Stimulated activated CD8-positive, alpha-beta memory T cell treated with anti-CD3 and anti-CD28 coated beads, Interleukin-7, amount 100 ng/mL, for 24 hours (primary cell): ENCODE data around the gene LSP1.
"Not testable (repeated sequence)": the region's sequence is repeated elsewhere in the genome, so short reads cannot be mapped to it uniquely, and the experiment has no call there.

Experiments
- DNase-seq: peaks from one replicate; pipeline ENCODE4 v3.0.0-alpha.2; 2020; ENCODE audit warnings: low read depth

LSP1 gene

GRCh38 chr11:1877211-1878136 lies 24.6 kb downstream of the LSP1 start:
- DNase-seq = no peak

DNA sequence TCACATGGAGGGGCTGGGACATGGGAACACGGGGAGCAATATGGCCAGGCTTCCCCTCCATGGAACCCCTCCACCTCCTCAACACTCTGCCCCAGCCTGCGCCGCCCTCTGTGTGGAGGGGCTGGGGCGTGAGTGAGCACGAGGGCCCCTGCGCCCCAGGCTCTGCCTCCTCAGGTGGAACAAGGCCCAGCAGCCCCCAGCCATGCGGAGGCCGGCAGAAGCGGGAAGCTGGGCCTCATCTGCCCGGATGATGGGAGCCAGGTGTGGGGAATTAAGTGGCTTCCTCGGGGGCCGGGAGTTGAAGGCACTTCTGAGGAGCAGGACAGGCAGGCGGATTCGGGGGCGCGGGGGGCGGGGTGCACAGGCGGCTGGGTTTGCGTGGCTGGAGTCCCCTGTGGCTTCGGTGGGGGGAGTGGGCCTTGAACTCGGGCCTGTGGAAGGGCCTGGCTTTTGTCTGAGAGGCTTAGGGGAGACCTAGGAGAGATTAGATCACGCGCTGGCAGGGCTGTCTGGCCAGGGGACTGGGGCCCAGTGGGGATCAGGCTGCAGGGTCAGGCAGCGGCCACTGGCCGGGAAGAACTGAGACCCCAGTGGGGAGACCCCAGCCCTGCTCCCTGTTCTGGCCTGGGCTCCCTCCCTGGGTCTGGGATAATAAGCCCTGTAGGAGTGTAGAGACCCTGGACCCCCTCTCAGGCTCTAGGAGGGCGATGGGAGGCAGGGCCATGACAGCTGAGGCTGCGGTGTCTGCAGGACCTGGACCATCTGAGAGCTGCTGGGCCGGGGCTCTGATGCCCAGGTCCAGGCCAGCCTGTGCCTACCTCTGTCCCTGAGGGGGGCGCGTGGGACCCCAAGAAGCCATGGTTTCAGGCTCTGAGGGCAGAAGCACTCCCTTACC lies 25.5 kb downstream of the LSP1 start:
- no peak for DNase-seq

DNA sequence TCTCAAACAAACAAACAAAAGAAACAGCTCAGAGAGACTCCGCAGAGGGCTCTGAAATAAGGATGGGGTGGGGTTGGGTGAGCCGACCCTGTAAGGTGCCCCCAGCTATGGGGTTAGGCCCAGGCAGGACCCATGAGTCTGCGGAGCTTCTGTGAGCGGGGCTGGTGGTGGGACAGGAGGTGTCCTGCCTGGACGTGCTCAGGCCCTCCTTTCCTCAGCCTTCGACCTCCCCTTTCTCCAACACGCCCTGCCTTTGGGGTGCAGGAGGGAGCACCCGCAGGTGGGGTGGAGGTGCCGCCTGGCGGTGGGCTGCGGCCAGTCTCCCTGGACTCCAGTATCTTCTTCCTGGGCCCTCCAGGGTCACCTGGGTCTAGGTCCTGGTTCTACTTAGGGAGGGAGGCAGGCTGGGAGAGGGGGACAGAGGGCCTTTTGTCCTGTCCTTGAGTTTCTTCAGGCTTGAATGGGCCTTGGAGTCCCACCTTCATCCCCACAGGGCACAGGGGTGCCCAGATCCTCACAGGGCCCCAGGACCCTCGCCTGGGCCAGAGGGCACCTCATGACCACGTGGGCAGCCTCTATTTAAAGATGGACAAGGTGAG lies 26.6 kb downstream of the LSP1 start:
- DNase-seq = no peak

- no peak for DNase-seq
These were observed 27.2 kb downstream of the LSP1 start for GRCh38 chr11:1879941-1880720.

DNA sequence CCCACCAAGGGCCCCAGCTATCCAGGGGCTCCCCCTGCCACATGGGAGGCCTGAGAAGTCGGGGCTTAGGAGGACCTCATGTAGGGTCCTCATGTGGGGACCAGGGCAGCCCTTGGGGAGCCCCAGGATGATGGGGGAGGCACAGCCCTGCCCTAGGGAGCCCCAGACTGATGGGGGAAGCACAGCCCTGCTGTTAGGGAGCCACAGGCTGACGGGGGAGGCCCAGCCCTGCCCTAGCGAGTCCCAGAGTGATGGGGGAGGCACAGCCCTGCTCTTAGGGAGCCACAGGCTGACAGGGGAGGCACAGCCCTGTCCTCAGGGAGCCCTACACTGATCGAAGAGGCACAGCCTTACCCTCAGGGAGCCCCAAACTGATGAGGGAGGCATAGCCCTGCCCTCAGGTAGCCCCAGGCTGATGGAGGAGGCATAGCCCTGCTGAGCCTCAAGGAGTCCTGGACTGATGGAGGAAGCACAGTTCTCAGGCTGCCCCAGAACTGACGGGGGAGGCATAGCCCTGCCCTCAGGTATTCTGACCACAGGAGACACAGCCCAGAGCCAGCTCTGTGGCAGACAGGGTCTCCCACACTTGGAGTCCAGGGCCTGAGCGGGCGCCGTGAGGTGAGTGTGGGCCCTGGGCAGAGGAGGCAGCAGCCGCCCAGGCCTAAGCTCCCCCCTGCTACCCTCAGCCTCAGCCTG lies 28.0 kb downstream of the LSP1 start:
- no peak for DNase-seq

DNA sequence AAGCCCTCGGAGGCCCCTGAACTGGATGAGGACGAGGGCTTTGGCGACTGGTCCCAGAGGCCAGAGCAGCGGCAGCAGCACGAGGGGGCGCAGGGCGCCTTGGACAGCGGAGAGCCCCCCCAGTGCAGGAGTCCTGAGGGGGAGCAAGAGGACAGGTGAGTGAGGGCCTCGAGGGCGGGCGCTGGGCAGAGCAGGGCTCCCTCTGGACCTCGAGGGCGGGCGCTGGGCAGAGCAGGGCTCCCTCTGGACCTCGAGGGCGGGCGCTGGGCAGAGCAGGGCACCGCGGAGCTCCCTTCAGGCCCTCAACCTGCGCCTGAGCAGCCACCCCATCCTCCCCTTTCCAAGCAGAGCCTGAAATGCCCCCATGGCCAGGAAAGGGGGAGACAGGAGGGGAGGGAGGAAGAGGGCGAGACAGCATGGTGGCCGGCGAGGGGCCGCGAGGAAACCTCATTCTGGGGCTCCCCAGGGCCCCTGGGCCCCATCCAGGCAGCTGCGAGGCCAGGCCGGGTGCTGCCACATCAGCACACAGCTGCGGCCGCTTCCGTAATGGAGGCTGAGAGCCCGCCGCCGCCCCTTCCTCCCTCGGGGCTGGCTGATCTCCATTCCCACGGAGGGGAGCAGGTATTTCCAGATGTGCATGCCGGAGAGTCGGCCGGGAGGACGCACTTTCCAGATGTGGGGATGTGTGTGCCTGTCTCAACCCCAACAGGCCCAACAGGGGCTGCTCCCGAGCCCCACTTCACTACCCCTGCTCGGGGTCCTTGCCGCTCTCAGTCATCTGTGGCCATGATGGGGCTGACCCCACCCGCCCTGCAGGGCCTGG lies 28.8 kb downstream of the LSP1 start:
- DNase-seq = no peak

- peak; percentile 73 for DNase-seq
These were observed 29.7 kb downstream of the LSP1 start for GRCh38 chr11:1882265-1883238.

DNA sequence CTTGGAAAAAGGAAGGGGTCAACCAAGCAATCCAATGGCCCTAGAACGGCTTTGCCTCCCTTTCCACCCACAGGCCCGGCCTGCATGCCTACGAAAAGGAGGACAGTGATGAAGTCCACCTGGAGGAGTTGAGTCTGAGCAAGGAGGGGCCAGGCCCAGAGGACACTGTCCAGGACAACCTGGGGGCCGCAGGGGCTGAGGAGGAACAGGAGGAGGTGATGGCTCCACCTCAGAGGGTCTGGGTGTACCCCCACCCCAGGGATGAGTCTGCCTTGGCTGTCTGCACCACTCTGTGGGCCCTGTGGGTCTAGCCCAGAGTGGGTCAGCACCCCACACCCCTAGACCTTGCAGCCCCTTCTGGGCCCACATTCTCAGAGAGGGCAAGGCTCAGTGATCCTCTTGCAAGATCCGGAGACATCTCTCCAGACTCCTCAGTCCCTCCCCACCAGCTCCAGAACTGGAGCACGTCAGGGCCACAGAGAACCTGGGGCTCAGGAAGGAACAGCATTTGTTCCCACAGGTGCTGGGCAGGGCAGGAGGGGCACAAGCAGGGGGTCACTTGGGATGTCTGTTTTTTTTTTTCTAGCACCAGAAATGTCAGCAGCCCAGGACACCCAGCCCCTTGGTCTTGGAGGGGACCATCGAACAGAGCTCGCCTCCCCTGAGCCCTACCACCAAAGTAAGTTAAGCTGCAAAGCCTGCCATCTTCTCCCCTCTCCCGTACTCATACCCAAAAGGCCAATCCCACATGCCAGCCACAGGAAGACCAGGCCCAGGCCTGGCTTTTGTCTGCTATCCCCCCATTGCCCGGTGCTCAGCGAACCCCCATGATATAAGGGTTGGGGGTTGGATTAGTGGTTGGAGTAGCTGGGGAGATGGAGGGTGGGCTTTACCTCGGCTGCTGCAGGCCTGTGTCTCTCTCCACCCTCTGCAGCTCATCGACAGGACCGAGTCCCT lies 30.7 kb downstream of the LSP1 start:
- DNase-seq = no peak

- DNase-seq = no peak
These were observed 31.4 kb downstream of the LSP1 start for GRCh38 chr11:1884303-1884700.

GRCh38 chr11:1886551-1886950 lies 33.7 kb downstream of the LSP1 start:
- DNase-seq = not testable (repeated sequence)

DNA sequence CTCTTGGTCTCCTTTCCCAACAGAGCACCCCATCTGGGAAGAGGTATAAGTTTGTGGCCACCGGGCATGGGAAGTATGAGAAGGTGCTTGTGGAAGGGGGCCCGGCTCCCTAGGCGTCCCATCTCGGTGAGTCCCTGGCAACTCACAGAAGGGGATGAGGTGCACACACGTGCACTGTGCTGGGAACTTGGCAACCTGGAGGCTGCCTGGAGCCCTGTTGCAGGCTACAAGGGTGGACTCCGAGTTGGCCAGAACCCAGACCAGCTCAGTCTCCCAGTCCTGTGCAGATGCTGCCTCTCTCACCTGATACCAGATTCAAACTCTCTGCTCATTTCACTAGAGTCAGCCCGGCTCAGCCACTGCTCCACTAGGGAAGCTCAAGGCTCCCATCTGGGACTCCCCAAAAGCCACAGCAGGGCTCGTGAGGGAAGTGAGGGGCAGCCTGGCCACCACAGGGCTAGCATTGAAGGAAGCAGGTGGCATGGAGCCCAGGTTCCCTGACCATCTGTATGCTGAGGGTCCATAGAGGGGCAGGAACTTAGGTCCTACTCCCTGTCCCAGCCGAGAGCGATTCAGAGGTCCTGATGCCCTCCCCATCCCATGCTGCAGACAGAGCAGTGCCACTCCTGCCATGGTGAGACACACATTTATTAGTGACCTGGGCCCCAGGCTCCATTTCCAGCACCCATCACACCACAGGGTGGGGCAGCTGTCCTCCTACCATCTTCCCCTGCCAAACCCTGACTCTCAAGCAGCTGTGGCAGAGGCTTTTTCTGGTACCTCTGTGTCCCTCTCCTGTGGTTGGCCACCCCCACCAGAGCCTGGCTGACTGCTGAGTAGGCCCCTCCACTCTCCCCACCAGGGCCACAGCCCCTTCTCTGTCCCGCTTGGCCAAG lies 34.8 kb downstream of the LSP1 start:
- no peak for DNase-seq

GRCh38 chr11:1888347-1888753 lies 35.5 kb downstream of the LSP1 start:
- no peak for DNase-seq

- DNase-seq = no peak
These were observed 35.9 kb downstream of the LSP1 start for GRCh38 chr11:1888811-1889210.

DNA sequence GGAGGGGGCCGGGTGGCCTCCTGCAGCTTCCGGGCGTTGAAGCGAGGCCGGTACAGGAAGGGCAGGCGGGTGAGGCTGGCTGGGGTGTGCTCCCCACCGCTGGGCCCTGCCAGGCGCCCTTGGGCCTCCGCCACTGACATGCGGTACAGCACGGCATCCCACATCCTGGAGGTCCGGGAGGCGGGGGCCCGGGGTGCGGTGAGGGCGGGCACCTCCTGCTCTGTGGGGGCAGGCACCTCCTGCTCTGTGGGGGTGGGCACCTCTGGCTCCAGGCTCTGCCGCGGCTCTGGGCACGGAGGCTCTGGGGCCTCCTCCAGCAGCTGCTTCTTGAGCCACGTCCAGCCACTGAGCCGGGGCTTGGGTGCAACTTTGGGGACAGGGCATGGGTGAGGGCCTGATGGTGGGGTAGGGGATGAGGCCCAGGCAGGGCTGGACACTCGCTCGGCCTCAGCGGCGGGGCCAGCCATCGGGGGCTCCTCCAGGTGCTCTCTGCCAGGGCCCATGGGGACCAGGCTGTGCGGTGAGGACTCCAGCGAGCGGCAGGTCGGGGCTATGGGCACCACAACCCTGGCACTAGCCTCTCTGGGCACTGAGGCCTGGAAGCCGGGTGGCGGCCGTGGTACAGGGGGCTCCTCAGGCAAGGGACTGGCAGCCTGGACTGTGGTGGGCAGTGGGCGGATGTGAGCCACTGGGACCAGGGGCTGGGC lies 36.5 kb downstream of the LSP1 start:
- DNase-seq = peak; percentile 40

- DNase-seq = no peak
These were observed 37.3 kb downstream of the LSP1 start for GRCh38 chr11:1889941-1890855.
